Liver (tissue), 3 donors: ENCODE measurements around the gene PIEZO1.
"Not testable (repeated sequence)": the region's sequence is repeated elsewhere in the genome, so short reads cannot be mapped to it uniquely, and the experiment has no call there.

ENCODE experiments used
- RAD21 ChIP-seq, 2 donors: IDR thresholded peaks; 2 replicates each; pipeline ENCODE4 v1.6.1; 2016; ENCODE audit warnings: antibody characterized with exemption in 2 of 2, mild to moderate bottlenecking in 2 of 2
- SP1 ChIP-seq: IDR thresholded peaks from 2 replicates; pipeline ENCODE4 v1.6.1; 2018; ENCODE audit warnings: antibody characterized with exemption, mild to moderate bottlenecking
- TAF1 ChIP-seq: conservative IDR thresholded peaks from 2 replicates; pipeline ENCODE4 v1.6.1; 2016; ENCODE audit warnings: antibody characterized with exemption, mild to moderate bottlenecking
- TF ChIP-seq, protein P1 (sequence below): IDR thresholded peaks from 2 replicates; pipeline ENCODE4 v1.6.1; 2016; ENCODE audit warnings: antibody characterized with exemption
- TF ChIP-seq, protein P2 (sequence below): fragments of 150-350 bp; IDR thresholded peaks from 2 replicates; pipeline ENCODE4 v1.5.1; 2017; ENCODE audit warnings: improper control_type of control experiment, low read depth, low read length; ENCODE audit not compliant: missing input control
- TF ChIP-seq, protein P3 (sequence below): IDR thresholded peaks from 2 replicates; pipeline ENCODE4 v1.6.1; 2016; ENCODE audit warnings: antibody characterized with exemption
- donor health status: healthy.
- donor health status: healthy.

- TF ChIP-seq, protein P1, sequence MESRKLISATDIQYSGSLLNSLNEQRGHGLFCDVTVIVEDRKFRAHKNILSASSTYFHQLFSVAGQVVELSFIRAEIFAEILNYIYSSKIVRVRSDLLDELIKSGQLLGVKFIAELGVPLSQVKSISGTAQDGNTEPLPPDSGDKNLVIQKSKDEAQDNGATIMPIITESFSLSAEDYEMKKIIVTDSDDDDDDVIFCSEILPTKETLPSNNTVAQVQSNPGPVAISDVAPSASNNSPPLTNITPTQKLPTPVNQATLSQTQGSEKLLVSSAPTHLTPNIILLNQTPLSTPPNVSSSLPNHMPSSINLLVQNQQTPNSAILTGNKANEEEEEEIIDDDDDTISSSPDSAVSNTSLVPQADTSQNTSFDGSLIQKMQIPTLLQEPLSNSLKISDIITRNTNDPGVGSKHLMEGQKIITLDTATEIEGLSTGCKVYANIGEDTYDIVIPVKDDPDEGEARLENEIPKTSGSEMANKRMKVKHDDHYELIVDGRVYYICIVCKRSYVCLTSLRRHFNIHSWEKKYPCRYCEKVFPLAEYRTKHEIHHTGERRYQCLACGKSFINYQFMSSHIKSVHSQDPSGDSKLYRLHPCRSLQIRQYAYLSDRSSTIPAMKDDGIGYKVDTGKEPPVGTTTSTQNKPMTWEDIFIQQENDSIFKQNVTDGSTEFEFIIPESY = not testable (repeated sequence)
- TF ChIP-seq, protein P2, sequence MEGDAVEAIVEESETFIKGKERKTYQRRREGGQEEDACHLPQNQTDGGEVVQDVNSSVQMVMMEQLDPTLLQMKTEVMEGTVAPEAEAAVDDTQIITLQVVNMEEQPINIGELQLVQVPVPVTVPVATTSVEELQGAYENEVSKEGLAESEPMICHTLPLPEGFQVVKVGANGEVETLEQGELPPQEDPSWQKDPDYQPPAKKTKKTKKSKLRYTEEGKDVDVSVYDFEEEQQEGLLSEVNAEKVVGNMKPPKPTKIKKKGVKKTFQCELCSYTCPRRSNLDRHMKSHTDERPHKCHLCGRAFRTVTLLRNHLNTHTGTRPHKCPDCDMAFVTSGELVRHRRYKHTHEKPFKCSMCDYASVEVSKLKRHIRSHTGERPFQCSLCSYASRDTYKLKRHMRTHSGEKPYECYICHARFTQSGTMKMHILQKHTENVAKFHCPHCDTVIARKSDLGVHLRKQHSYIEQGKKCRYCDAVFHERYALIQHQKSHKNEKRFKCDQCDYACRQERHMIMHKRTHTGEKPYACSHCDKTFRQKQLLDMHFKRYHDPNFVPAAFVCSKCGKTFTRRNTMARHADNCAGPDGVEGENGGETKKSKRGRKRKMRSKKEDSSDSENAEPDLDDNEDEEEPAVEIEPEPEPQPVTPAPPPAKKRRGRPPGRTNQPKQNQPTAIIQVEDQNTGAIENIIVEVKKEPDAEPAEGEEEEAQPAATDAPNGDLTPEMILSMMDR = not testable (repeated sequence)
- TF ChIP-seq TAF1; RAD21 (IDR thresholded peaks at IDR 0.05); SP1: not testable (repeated sequence)
- TF ChIP-seq, protein P3, sequence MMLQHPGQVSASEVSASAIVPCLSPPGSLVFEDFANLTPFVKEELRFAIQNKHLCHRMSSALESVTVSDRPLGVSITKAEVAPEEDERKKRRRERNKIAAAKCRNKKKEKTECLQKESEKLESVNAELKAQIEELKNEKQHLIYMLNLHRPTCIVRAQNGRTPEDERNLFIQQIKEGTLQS = not testable (repeated sequence)
These were observed 13.2 kb downstream of the PIEZO1 start for GRCh38 chr16:88771781-88772180.
